Kidney (tissue), 14 donors: ENCODE results near the gene CHMP4A. TPM values are rescaled to one million over a fixed set of nuclear protein-coding genes. Genes with fewer than 3 reads are reported as not detected.

ENCODE experiments used
- DNase-seq, 5 donors: peaks; one replicate each; pipeline ENCODE4 v3.0.0-alpha.2; 2013 to 2020
- FAIRE-seq: peaks from 2 replicates; lab custom pipeline; 2012; peaks lifted over from hg19 to GRCh38; lab: Jason Lieb, UNC
- H3K27ac ChIP-seq, 2 donors: one replicate each; pipeline ENCODE4 v1.7.0; 2013; ENCODE audit warnings: low read depth in 2 of 2, low read length in 2 of 2, inconsistent platforms in 1 of 2
- H3K27me3 ChIP-seq: one replicate; pipeline ENCODE4 v1.7.1; 2013; ENCODE audit warnings: low read length, inconsistent platforms; ENCODE audit not compliant: control insufficient read depth, insufficient read depth
- H3K36me3 ChIP-seq, 3 donors: one replicate each; pipeline versions ENCODE4 v1.7.0 to v1.7.1; 2013; ENCODE audit warnings: low read length in 3 of 3, control low read depth in 1 of 3, inconsistent platforms in 1 of 3; ENCODE audit not compliant: insufficient read depth in 3 of 3, control insufficient read depth in 2 of 3
- H3K4me1 ChIP-seq, 3 donors: one replicate each; pipeline versions ENCODE4 v1.7.0 to v1.7.1; 2013; ENCODE audit warnings: low read length in 3 of 3, inconsistent platforms in 1 of 3, low read depth in 1 of 3; ENCODE audit not compliant: control insufficient read depth in 2 of 3, insufficient read depth in 2 of 3
- H3K4me3 ChIP-seq, 3 donors: one replicate each; pipeline versions ENCODE4 v1.7.0 to v1.8.1; 2013; ENCODE audit warnings: low read length in 3 of 3, control low read depth in 1 of 3, inconsistent platforms in 1 of 3
- H3K9ac ChIP-seq, 3 donors: one replicate each; pipeline versions ENCODE4 v1.7.0 to v1.7.1; 2013; ENCODE audit warnings: low read length in 3 of 3, control low read depth in 1 of 3, inconsistent platforms in 1 of 3
- H3K9me3 ChIP-seq, 3 donors: one replicate each; pipeline versions ENCODE4 v1.7.0 to v1.7.1; 2013; ENCODE audit warnings: low read length in 3 of 3, control low read depth in 1 of 3, inconsistent platforms in 1 of 3; ENCODE audit not compliant: control insufficient read depth in 2 of 3, insufficient read depth in 1 of 3
- intact Hi-C: fragments of 100-400 bp; cut with DNase I; formaldehyde crosslinking; loops from one replicate; pipeline ENCODE4 v1.11.1; 2022
- polyA plus RNA-seq: library from polyadenylated mRNA; stranded (reverse); fragments of 350-450 nt; fragmentation: Illumina TruSeq; extraction: RNeasy Lipid Tissue Mini Kit (QIAGEN cat#74804); gene quantifications from one replicate; pipeline ENCODE4 v1.2.3, GENCODE V29; 2014; ENCODE audit warnings: low read depth, low replicate concordance; ENCODE audit not compliant: insufficient read depth
- total RNA-seq: library from RNA; stranded (reverse); fragmentation: NEBNext Ultra II Directional; extraction: Animal tissue kit (Norgen Biotek cat#: 25700); gene quantifications from one replicate; pipeline ENCODE4 v1.2.1, GENCODE V29; 2021
- TF ChIP-seq, protein P1 (sequence below): IDR thresholded peaks from 3 replicates; pipeline ENCODE4 v1.5.1; 2012; ENCODE audit warnings: mild to moderate bottlenecking, moderate library complexity, borderline replicate concordance; ENCODE audit not compliant: insufficient read depth; ENCODE audit errors: extremely low read depth
- donor health status: control.
- donor health status: control.
- donor health status: control.
- donor health status: control.
- donor health status: control.
- donor health status: DM: yes; HTN: yes; CAD: no.
- donor health status: Normal renal cell carcinoma (clear cell type).

The CHMP4A gene
- total and polyA plus RNA-seq, 2 donors from 2014 or later, result 65.1 to 72.2 TPM

DNA sequence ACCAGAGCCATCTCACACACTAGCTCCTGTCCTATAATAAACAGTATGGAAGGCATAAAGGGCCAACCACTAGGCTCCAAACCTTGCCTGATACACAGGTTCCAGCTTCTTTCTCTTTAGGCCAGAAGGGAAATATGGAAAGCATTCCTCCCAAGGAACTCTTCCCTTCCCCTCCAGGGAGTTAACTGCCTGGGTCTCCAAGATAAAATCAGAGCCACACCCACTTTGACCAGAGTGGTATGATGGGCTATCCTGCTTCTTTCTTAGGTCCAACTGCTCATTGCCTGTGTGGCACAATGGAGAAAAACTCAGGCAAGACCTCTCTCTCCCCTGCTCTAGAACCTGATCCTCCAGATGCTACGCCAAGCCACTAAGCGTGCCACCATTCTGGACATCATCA lies 5.7 kb downstream of the CHMP4A start:
- TF ChIP-seq, protein P1, sequence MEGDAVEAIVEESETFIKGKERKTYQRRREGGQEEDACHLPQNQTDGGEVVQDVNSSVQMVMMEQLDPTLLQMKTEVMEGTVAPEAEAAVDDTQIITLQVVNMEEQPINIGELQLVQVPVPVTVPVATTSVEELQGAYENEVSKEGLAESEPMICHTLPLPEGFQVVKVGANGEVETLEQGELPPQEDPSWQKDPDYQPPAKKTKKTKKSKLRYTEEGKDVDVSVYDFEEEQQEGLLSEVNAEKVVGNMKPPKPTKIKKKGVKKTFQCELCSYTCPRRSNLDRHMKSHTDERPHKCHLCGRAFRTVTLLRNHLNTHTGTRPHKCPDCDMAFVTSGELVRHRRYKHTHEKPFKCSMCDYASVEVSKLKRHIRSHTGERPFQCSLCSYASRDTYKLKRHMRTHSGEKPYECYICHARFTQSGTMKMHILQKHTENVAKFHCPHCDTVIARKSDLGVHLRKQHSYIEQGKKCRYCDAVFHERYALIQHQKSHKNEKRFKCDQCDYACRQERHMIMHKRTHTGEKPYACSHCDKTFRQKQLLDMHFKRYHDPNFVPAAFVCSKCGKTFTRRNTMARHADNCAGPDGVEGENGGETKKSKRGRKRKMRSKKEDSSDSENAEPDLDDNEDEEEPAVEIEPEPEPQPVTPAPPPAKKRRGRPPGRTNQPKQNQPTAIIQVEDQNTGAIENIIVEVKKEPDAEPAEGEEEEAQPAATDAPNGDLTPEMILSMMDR, result no peak
- no peak overlapping the region for H3K9ac ChIP-seq
- FAIRE-seq (no peak), DNase-seq (no peak)
- H3K27ac ChIP-seq, result no peak overlapping the region
- no peaks in the 10 kb centered on the region for H3K27me3 ChIP-seq
- H3K36me3 ChIP-seq, result peaks cover 7 to 47% (median 36%) of the 10 kb centered on the region in 3 donors
- peaks cover 0 to 3% (median 0%) of the 10 kb centered on the region in 3 donors for H3K4me1 ChIP-seq
- H3K9me3 ChIP-seq, result no peaks in the 10 kb centered on the region
- no peak overlapping the region for H3K4me3 ChIP-seq
- intact Hi-C loops, result no loop called here

DNA sequence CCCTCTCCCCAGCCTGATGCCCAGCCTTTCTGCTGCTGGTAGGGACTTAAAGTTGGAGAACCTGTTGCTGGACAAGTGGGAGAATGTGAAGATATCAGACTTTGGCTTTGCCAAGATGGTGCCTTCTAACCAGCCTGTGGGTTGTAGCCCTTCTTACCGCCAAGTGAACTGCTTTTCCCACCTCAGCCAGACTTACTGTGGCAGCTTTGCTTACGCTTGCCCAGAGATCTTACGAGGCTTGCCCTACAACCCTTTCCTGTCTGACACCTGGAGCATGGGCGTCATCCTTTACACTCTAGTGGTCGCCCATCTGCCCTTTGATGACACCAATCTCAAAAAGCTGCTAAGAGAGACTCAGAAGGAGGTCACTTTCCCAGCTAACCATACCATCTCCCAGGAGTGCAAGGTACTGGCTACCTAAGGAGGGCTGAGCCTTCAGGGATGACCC lies 6.2 kb downstream of the CHMP4A start:
- peaks cover 7 to 47% (median 36%) of the 10 kb centered on the region in 3 donors for H3K36me3 ChIP-seq
- H3K4me3 ChIP-seq, result no peak overlapping the region
- no peaks in the 10 kb centered on the region for H3K9me3 ChIP-seq
- no peaks in the 10 kb centered on the region for H3K4me1 ChIP-seq
- H3K27me3 ChIP-seq, result no peaks in the 10 kb centered on the region
- intact Hi-C loops, result no loop called here
- no peak overlapping the region for H3K27ac ChIP-seq
- H3K9ac ChIP-seq, result no peak overlapping the region
- no peak for DNase-seq
- FAIRE-seq, result no peak
- TF ChIP-seq, protein P1, result no peak

DNA sequence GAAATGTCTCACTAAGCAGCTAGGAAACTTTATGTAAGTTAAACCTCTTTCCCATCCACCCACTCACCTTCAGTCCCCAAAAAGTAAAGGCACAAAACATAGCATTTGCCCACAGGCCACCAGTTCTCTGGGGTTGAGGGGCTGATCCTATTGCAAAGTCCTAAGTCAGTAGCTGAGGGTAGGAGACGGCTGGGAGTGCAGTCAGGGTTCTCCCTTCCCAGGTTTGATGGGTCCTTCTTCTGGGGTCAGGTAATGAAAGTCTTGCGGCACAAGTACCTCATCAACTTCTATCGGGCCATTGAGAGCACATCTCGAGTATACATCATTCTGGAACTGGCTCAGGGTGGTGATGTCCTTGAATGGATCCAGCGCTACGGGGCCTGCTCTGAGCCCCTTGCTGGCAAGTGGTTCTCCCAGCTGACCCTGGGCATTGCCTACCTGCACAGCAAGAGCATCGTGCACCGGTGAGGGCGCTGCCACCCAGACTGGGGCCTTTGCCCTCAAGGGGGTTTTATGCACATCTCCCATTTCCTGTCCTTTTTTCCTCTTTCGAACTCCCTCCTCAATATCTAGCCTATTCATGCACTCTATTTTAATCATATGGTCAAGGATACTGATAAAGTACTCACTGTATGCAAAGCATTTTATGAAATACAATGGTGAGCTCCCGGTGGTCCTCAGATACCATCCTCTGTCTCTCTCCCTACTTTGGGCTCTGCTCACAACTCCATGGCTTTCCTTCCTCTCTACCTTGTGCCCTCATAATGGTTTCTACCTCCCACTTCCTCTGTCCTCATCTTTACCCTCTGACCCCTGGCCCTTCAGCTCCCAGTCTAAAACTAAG lies 6.8 kb downstream of the CHMP4A start:
- no peak overlapping the region for H3K9ac ChIP-seq
- peaks cover 7 to 44% (median 36%) of the 10 kb centered on the region in 3 donors for H3K36me3 ChIP-seq
- TF ChIP-seq, protein P1, result no peak
- no peak overlapping the region for H3K4me3 ChIP-seq
- no peaks in the 10 kb centered on the region for H3K27me3 ChIP-seq
- no peak overlapping the region for H3K27ac ChIP-seq
- no peak for FAIRE-seq
- DNase-seq, result no peak
- no peaks in the 10 kb centered on the region for H3K9me3 ChIP-seq
- intact Hi-C loops, result no loop called here
- H3K4me1 ChIP-seq, result no peaks in the 10 kb centered on the region
